ENCODE results near the gene CDH24.

Gene CDH24

DNA sequence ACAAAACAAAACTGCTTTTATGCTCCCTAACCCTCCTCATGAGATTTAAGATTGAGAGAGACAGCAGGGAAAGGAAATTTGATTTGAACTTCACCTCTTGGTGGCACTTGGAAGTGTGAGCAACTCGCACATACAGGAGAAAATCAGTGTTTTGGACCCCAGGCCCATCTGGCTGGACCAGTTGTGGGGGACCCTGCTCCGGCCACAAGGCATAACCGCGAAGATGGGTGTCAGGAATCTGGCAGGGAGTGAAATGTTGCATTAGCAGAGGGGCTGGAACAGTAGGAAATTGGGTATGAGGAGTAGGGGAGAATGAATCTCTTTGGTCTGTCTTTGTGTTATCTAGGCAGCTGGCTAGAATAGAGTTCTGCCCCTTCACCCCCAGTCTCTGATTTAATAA, 46.3 kb upstream of the CDH24 start:
- H3K4me3 ChIP-seq (ENCODE audit: low read depth, low read length), result no peak overlapping the region
- TF ChIP-seq CTCF (IDR thresholded peaks at IDR 0.05; ENCODE audit: low read depth, low read length), result no peak
- H3K9me3 ChIP-seq, result no peaks in the 10 kb centered on the region
- no peaks in the 10 kb centered on the region for H3K4me1 ChIP-seq
- no peak for DNase-seq
- H3K36me3 ChIP-seq, result no peaks in the 10 kb centered on the region
- peaks cover 18% of the 10 kb centered on the region for H3K27me3 ChIP-seq

DNA sequence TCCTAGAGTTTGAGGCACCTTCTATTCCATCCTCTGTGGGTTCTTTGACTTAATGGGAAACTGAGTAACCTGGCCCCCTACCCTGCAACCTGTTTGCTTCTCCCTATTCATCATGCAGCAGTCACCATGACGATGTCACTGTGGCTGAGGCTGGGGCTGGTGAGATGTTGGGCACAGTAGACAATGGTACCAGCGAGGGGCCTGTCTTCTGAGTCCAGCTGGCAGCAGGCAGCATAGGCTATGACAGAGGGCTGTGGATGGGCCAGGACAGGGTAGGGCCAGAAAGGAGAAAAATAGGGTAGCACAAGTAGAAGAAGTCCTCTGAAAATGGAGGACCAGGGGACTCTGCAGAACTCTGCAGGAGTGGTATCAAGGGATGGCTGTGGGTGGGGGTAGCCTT, 45.5 kb upstream of the CDH24 start:
- no peak for TF ChIP-seq CTCF (IDR thresholded peaks at IDR 0.05; ENCODE audit: low read depth, low read length)
- no peak overlapping the region for H3K4me3 ChIP-seq (ENCODE audit: low read depth, low read length)
- H3K9me3 ChIP-seq, result no peaks in the 10 kb centered on the region
- no peak for DNase-seq
- no peaks in the 10 kb centered on the region for H3K4me1 ChIP-seq
- 0 out of 2 replicates have a peak, but pooled peaks cover 5% of the 10 kb centered on the region for H3K36me3 ChIP-seq
- H3K27me3 ChIP-seq, result peaks cover 18% of the 10 kb centered on the region

GRCh38 chr14:23101986-23102625, 44.8 kb upstream of the CDH24 start:
- H3K27me3 ChIP-seq, result peaks cover 18% of the 10 kb centered on the region
- H3K4me3 ChIP-seq (ENCODE audit: low read depth, low read length), result no peak overlapping the region
- H3K9me3 ChIP-seq, result no peaks in the 10 kb centered on the region
- DNase-seq, result no peak
- H3K4me1 ChIP-seq, result no peaks in the 10 kb centered on the region
- 0 out of 2 replicates have a peak, but pooled peaks cover 5% of the 10 kb centered on the region for H3K36me3 ChIP-seq
- no peak for TF ChIP-seq CTCF (IDR thresholded peaks at IDR 0.05; ENCODE audit: low read depth, low read length)

DNA sequence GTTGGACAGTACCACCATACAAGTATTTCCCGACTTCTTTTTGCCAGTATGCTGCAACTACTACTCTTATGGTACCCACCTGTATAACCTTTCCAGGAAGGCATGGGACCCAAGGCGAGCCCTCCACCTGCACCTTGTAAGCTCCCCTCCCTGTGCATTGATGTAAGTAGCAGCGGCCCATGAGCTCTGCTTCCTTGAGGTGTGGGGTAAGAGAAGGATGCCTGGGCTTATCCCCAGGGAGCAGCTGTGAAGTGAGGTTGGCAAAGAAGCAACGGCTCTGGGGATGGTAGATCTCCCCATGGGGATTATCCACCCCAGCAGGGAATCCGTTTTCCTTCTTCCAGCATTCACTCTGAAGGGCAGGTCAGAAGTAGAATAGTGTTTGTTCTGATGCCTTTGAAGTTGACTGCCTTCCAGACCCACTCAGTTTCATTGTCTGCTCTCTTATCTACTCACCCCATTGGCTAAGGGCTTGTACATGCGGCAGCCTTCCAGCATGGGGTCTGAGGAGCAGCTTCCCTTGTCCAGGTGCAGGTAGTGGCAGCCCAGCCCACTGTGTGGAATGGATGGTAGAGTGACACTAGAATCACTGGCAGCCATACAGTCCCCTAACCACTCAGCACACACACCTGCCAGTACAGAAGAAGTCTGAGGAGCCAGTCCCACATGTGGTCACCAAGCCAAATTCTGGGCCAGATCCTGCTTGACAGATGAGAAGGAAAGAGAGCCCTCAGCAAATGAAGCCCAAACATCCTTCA, 44.1 kb upstream of the CDH24 start:
- peaks cover 18% of the 10 kb centered on the region for H3K27me3 ChIP-seq
- H3K4me1 ChIP-seq, result no peaks in the 10 kb centered on the region
- H3K9me3 ChIP-seq, result no peaks in the 10 kb centered on the region
- DNase-seq, result no peak
- H3K4me3 ChIP-seq (ENCODE audit: low read depth, low read length), result no peak overlapping the region
- 0 out of 2 replicates have a peak, but pooled peaks cover 5% of the 10 kb centered on the region for H3K36me3 ChIP-seq
- TF ChIP-seq CTCF (IDR thresholded peaks at IDR 0.05; ENCODE audit: low read depth, low read length), result no peak

GRCh38 chr14:23099212-23099861, 42.0 kb upstream of the CDH24 start:
- TF ChIP-seq CTCF (IDR thresholded peaks at IDR 0.05; ENCODE audit: low read depth, low read length), result peak; percentile 5; the same call in 1 of the 2 replicates
- H3K9me3 ChIP-seq, result no peaks in the 10 kb centered on the region
- no peak for DNase-seq
- 0 out of 2 replicates have a peak, but pooled peaks cover 5% of the 10 kb centered on the region for H3K36me3 ChIP-seq
- no peaks in the 10 kb centered on the region for H3K4me1 ChIP-seq
- no peak overlapping the region for H3K4me3 ChIP-seq (ENCODE audit: low read depth, low read length)
- peaks cover 9% of the 10 kb centered on the region for H3K27me3 ChIP-seq

Data from BE2C (cell line).